Sciatic nerve (tissue), 2 donors: ENCODE data around the gene FBLN5. TPM values are rescaled to one million over a fixed set of nuclear protein-coding genes. Genes with fewer than 3 reads are reported as not detected.
"Not testable (repeated sequence)": the region's sequence is repeated elsewhere in the genome, so short reads cannot be mapped to it uniquely, and the experiment has no call there.

Experiments
- ATAC-seq: fragments of 200-7000 bp; cut with Tn5 transposase; one replicate; pipeline ENCODE4 v1.9.1; 2020; ENCODE audit warnings: mild to moderate bottlenecking, moderate library complexity
- DNase-seq: peaks from one replicate; pipeline ENCODE4 v3.0.0-alpha.2; 2020; ENCODE audit warnings: low spot score
- intact Hi-C: fragments of 100-400 bp; cut with DNase I; formaldehyde crosslinking; loops from one replicate; pipeline ENCODE4 v1.14.2; 2022
- total RNA-seq: library from RNA; stranded (reverse); fragmentation: NEBNext Ultra II Directional; extraction: Animal tissue kit (Norgen Biotek cat#: 25700); gene quantifications from one replicate; pipeline ENCODE4 v1.2.1, GENCODE V29; 2021
- donor health status: DM: no; HTN: no; CAD: no.
- donor health status: DM: no; HTN: no; CAD: no.

FBLN5 gene
- total RNA-seq, 1 donor from 2014 or later, result 172 TPM

DNA sequence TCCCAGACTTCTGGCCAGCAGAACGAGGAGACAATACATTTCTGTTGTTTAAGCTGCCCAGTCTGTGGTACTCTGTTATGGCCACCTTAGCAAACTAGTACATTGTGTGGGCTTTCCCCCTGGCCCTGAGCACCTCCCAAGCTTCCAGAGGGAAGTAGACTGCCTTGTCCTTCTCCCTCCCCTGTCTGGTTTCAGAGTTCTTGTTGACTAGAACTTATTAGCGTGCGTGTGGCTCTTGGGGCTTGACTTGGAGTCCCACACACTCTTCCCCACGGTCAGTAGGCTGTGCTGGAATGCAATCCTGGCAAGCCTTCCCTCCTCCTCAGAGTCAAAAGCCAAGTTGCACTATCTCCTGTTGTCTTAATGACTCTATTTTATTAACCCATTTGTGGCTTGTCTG, 27.7 kb downstream of the FBLN5 start:
- intact Hi-C loops, result no loop called here
- DNase-seq, result no peak
- ATAC-seq, result peak; percentile 89

DNA sequence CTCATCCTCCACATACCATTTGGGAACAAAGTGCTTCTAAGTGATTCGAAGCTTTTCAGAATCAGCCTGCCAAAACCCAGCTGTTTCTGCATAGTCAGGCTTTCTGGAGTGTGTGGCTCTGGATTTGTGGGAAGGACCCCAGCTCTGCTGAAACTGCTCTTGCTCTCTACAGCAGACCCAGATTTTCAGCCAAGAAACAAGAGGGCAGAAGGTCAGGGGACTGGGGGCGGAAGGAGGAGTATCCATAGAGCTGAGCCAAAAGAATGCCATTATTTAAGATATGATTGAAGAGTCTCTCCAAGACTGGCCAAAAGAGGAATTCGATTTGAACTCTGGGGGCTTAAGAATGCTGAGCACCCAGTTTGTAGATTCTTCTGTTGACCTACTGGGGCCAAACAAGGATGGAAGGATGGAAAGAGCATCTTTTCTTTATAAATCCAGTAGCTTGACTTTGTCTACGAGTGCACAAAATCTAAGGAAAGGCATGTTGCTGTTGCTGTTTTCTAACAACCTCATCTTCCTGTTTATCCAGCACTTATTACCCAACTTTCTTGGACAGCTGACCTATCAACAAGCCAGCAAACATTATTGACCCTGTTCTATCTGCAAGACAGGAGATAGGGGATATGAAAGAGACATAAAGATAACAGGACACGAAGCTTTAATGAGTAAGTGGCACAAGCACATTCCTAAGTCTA, 29.2 kb downstream of the FBLN5 start:
- ATAC-seq (peak; percentile 63), DNase-seq (no peak)
- intact Hi-C loops, result no loop called here

DNA sequence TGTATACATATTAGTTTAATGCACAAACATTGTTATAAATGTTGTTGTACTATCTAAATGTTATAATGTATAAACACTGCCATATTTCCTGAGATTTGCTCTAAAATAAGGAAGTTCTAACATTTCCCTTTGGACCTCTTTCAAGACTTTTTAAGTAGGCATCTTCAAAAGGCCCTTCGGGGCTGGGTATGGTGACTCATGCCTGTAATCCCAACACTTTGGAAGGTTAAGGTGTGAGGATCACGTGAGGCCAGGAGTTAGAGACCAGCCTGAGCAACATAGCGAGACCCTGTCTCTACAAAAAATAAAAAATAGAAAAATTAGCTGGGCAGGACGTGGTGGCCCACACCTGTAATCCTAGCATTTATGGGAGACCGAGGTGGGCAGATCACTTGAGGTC, 35.5 kb downstream of the FBLN5 start:
- DNase-seq (no peak), ATAC-seq (no peak)
- intact Hi-C loops, result no loop called here

DNA sequence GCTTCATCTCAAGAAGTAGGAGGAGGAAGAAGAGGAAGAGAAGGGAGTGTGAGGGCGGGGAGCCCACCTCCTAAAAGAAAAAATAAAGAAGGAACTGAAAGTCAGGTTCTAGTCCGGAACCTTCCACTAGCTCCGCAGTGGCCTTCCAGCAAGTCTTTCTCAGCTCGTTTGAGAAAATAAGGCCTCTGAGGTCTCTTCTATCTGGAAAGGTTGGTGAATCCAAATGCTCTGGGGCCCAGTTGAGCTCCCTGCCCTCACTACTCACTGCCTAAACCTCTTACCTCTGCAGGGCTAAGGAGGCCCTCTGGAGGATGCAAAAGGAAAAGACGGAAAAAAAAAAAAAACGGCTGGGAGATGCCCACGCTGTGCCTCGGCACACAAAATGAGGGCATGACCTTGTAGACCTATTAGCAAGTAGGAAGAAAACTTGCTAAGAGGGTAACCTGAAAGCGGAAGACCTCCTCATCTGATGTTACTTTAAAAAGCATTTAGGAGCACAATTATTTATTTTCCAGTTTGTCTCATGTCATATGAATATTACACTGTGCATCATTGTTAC, 35.9 kb downstream of the FBLN5 start:
- intact Hi-C loops, result no loop called here

DNA sequence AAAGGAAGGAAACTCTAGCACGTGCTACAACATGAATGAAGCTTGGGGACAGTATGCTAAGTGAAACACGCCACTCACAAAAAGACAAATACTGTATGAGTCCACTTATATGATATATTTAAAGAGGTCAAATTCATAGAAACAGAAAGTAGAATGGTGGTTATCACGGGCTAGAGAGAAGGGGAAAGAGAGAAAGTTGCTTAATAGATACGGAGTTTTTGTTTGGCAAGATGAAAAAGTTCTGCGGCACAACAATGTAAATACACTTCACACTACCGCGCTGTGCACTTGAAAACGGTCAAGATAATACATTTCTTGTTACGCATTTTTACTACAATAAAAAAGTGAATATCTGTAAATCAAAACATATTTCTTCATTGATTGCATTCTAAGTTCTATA, 37.3 kb downstream of the FBLN5 start:
- intact Hi-C loops, result no loop called here
- ATAC-seq, result no peak
- no peak for DNase-seq

More for the DNA sequence above, 35.9 kb downstream of the FBLN5 start:
- ATAC-seq (peak; percentile 87), DNase-seq (no peak)

DNA sequence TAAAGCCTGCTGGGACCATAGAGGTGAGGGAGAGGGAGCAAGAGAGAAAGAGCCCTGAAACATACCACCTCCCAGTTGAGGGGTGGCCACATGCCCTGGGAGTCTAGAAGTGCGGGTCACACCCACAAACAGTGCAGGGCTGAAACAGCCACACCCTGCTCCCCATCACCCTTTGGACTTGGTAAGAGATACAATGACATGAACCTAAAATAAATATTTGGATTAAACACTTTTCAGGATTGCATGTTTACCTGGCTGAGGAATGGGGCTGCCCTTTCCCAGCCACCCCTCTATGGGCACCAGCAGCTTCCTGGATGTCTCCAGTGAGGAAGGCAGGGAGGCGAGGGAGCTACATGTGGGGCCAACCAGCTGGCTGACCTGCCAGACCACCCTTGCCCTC, 41.1 kb downstream of the FBLN5 start:
- DNase-seq (no peak), ATAC-seq (no peak)
- intact Hi-C loops, result no loop called here

DNA sequence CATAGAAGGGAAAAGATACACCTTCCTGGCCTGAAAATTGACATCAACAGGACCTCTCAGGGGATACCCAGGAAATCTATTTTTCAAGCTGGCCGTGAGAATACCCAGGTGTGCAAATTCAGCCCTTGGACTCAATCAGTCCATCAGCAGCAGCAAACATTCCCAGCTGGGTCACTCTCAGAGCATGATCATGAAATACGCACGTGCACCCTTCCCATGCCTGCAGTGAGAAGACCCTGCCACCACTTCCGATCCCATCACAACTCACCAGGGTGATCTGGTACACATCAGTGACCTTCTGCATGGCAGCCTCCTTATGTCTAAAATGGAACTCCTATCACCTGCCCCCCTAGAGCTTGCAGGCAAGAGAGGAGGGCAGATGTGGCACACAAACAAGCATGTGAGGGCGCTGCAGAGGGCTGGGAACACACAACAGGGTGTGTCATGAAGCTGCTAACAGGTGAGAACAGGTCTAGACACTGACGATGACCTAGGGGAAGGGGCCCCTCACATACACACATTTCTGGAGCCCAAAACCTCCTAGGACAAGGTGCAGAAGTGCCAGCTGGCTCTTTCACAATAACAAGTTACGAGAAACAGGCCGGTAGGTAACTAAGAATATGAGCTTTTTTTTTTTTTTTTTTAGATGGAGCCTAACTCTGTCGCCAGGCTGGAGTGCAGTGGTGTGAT, 42.4 kb downstream of the FBLN5 start:
- intact Hi-C loops, result no loop called here
- no peak for ATAC-seq
- DNase-seq, result no peak

DNA sequence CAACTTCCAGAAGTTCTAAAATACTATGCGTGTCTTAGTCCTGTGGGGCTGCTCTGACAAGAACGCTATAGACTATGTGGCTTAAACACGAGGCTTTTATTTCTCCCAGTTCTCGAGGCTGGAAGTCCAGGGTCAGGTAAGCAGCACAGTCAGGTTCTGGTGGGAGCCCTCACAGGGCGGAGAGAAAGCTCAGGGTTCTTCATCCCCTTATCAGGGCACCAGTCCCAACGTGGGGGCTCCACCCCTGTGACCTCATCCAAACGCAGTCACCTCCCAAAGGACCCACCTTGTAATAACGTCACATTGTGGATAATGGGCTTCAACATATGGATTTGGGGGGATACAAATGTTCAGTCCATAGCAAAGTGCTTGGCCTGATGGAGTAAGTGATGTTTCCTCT, 43.0 kb downstream of the FBLN5 start:
- DNase-seq (no peak), ATAC-seq (no peak)
- intact Hi-C loops, result no loop called here

DNA sequence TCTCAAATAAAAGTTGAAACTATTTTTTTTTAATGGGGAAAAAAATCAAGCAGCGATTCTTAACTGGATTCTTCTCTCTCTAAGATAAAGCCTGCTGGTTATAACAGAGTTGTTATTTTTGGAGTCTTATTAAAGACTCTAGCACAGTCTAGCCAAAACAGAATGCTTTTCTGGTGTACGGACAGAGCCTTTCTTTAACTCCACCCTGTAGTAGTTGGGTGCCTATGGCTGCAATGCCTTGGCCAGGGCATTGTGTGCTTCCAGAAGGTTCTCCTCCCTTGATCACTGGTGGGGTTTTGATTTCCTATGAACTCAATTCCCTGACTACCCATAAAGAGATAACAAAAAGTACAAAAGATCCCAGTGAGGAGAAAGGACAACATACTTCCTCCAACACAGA, 44.4 kb downstream of the FBLN5 start:
- intact Hi-C loops, result no loop called here
- no peak for DNase-seq
- ATAC-seq, result peak; percentile 70

DNA sequence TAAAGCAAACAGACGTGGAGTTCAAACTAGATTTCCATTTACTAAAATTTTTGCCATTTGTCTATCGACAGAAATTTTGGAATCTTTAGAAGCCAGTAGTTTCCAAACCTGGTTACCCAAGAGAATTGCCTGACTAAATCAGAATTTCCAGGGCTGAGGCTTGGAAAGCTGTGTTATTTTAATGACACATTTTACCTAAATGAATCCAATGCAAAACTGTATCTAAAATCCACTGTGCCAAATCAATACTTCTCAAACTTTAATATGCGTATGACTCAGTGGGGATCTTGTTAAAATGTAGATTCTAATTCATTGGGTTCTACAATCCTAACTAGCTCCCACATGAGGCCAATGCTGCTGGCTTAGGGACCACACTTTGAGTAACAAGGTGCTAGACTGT, 45.2 kb downstream of the FBLN5 start:
- intact Hi-C loops, result no loop called here
- DNase-seq (no peak), ATAC-seq (no peak)

DNA sequence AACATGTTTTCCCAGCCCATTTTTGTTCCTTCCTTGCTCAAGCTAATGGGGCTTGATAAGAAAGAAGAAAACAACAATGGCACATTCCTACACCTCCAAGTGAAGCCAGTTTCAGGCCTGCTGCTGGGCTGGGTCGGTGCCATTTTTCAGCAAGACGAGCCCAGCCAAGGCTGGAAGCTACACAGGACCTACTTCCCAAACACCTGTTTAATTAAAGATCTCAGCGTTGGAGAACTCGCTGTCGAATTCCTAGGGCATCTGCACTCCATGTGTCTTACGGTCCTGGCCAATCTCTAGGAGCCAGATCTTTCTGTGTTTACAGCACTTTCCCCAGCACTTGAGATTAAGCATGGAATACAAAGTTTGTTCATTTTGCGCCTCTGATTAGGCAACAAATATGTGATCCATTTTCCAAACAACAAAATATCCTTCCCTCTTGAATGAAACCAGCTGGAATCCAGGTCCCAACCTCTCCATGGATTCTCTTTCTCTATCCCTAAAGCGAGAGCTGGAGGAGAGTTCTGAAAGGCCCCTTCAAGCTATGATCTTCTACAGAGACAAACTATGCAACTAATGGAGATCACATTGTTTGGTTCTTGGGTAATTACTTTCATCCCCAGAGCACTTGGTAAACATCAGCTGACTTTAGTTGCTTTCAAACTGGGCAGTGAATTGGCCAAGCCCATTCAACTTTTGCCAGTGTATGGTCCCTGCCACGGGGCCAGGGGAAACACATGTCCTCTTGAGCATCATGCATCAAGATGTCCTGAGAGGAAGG, 45.9 kb downstream of the FBLN5 start:
- ATAC-seq (peak; percentile 7), DNase-seq (no peak)
- intact Hi-C loops, result no loop called here

DNA sequence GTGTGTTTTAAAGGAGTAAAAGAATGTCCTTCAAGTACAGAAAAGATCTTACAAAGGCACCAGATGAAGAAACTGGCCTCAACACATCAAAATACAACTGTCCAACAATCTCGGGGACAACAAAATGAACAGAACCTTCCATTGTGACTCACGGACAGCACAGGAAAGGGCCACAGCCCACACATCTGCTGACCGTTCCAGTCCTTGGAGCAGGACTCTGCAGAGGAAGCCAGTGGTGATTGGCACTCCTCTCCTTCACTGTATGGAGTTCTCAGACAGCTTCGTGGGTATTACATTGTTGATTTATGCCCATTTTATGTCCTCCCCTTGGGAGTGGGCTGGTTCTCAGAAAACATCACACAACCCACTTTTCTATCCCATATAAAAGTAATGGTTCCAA, 47.7 kb downstream of the FBLN5 start:
- intact Hi-C loops, result loop anchor here (10.0 kb wide), 1 partner anchor 45 kb away; the partner anchor contains the start of gene FBLN5
- ATAC-seq (no peak), DNase-seq (no peak)

DNA sequence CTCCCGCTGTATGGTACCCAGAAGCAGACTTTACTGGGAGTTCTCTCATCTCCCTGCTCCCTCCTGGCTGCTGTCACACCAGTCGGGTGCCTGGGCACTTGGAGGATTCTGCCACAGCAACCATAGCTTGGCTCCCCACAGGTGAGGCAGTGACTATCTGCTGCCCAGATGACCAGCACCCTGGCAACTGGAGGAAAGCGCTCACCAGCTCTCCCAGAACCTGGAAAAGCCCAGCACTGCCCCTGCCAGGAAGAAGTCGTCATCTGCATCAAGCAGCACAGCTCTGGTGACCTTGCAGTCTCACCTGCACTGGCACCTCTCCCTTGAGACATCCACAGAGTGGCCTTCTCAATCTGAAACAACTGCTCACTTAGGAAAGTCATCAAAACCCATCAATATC, 48.3 kb downstream of the FBLN5 start:
- intact Hi-C loops, result loop anchor here (10.0 kb wide), 1 partner anchor 46 kb away; the partner anchor contains the start of gene FBLN5
- no peak for DNase-seq
- no peak for ATAC-seq

DNA sequence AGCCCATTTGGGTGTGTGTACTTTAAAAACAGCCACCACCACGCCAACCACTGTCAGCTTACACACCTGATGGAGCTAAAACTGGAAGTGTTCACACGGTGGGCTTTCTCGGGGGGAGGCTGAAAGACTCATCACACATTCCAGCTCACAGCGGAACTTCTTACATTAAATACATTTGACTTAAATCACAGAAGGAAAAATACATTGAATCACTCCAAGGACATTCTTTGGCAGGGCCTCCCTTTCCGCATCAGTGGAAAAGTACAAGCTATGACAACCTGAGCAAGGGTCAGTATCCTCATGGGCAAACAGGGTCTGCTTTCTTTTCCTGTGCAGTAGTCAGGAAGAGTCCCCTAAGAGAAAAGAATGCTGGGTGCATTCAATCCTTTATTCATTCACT, 49.1 kb downstream of the FBLN5 start:
- intact Hi-C loops, result loop anchor here (10.0 kb wide), 1 partner anchor 46 kb away; the partner anchor contains the start of gene FBLN5
- DNase-seq (no peak), ATAC-seq (no peak)

DNA sequence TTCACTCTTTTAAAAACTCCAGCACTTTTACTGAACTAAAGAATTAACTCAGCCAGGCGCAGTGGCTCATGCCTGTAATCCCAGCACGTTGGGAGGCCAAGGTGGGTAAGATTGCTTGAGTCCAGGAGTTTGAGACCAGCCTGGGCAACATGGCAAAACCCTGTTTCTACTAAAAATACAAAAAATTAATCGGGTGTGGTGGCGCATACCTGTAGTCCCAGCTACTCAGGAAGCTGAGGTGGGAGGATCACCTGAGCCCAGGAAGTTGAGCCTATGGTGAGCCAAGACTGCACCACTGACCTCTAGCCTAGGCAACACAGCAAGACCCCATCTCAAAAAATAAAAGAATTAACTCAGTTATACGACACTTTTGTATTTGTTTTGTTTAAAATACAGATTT, 49.8 kb downstream of the FBLN5 start:
- intact Hi-C loops, result loop anchor here (10.0 kb wide), 1 partner anchor 47 kb away; the partner anchor contains the start of gene FBLN5
- ATAC-seq, DNase-seq: not testable (repeated sequence)

DNA sequence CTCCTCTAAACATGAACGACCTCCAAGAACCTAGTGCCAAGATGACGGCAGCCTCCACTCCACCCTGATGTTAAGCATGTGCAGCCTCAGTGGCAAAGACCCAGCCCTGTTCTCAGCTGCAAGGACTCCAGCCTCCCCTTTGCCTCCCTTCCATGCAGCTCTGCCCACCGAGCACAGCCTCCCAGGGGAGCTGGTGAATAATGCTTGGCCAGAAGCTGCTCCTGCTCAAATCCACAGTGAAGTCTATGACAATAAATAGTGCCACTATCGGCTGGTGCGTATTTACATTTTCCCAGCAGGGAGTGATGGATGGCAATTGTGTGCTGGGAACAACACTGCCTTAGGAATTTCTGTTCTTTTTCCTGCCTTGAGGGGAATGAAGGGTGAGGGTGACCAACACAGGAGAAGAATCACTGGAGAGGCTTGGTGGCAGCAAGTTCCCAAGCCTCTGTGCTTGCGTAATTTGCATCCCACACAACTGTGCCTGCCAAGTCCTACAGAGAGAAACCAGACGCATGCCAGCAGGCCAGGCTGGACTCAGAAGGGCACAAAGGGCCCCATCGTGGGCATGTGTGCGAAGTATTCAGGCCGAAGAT, 50.3 kb downstream of the FBLN5 start:
- DNase-seq, result peak; percentile 78
- peak; percentile 75 for ATAC-seq
- intact Hi-C loops, result loop anchor here (10.0 kb wide), 1 partner anchor 48 kb away; the partner anchor contains the start of gene FBLN5

DNA sequence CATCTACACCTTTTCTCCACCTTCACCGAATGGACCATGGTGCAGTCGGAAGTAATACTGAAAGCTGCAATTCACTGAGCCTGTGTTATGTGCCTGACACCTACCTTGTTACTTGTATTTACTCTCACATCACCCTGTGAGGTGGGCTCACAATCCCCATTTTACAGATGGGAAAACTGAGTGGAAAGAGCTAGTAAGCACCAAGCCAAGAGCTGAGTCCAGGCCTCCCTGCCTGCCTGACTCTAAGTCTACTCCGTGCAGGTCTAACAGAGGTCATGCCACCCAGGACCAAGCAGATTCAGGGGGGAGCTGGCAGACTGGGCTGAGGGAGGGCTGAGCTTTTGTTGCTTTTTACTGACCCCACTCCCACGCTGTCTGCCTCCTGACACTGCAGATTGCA, 51.1 kb downstream of the FBLN5 start:
- ATAC-seq (no peak), DNase-seq (no peak)
- intact Hi-C loops, result loop anchor here (10.0 kb wide), 1 partner anchor 48 kb away; the partner anchor contains the start of gene FBLN5

DNA sequence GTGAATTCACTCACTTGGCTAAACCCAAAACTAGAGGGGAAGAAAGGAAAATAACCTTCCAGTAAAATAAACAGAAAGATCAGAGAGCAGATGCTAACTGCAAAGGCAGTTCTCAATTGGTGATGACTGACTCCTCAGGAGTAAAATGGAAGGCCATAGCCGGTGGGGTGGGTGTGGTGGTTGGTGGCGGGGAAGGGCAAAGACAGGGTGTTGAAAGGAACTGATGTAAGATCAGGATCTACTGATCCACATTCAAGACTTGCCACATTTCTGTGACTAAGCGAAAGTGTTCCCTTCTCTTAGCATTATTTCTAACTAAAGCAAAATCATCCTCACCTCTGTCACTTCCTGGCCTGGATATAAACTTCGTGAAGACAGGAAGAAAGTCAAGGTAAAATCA, 53.8 kb downstream of the FBLN5 start:
- intact Hi-C loops, result loop anchor here (10.0 kb wide), 1 partner anchor 51 kb away; the partner anchor contains the start of gene FBLN5
- ATAC-seq, result no peak
- no peak for DNase-seq

DNA sequence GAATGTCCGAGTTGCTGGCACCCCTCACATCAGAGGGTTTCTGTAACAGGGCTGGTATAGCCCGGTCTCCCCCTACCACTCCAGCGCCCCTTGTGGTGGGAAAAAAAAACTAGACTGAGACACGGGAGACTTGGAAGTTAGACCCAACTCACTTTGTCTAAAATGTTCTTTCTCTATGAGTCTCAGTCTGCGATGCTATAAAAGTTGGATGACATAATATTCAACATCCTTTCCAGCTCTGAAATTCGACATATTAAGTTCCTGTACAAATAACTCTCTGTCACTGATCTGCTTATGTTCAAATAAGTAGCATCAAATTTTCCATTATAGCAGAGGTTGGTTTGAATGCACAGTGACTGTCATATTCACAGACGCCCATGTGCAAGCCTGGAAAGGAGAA, 54.5 kb downstream of the FBLN5 start:
- ATAC-seq (no peak), DNase-seq (no peak)
- intact Hi-C loops, result loop anchor here (10.0 kb wide), 1 partner anchor 52 kb away; the partner anchor contains the start of gene FBLN5
